VCaP (cell line): ENCODE results near the gene RBM12.
"Not testable (repeated sequence)": the region's sequence is repeated elsewhere in the genome, so short reads cannot be mapped to it uniquely, and the experiment has no call there.

Experiments
- H3K27ac ChIP-seq: fragments of 450-650 bp; 2 replicates; pipeline ENCODE4 v1.5.1; 2017
- CTCF ChIP-seq: fragments of 450-650 bp; conservative IDR thresholded peaks from 2 replicates; pipeline ENCODE4 v1.5.1; 2017; ENCODE audit warnings: mild to moderate bottlenecking, moderate library complexity

RBM12 gene

GRCh38 chr20:35690265-35690664, 25.6 kb upstream of the RBM12 start:
- no peak for TF ChIP-seq CTCF
- H3K27ac ChIP-seq: no peak overlapping the region

- not testable (repeated sequence) for H3K27ac ChIP-seq
- TF ChIP-seq CTCF: peak; percentile 33
Measured at GRCh38 chr20:35686872-35687271, 22.2 kb upstream of the RBM12 start.

- not testable (repeated sequence) for H3K27ac ChIP-seq
Measured at GRCh38 chr20:35685368-35685767, 20.7 kb upstream of the RBM12 start.

- no peak overlapping the region for H3K27ac ChIP-seq
- TF ChIP-seq CTCF: no peak
Measured at GRCh38 chr20:35681960-35682359, 17.3 kb upstream of the RBM12 start.

- H3K27ac ChIP-seq: no peak overlapping the region
- TF ChIP-seq CTCF: no peak
Measured at GRCh38 chr20:35680452-35681183, 15.9 kb upstream of the RBM12 start.

GRCh38 chr20:35674921-35675320, 10.2 kb upstream of the RBM12 start:
- no peak for TF ChIP-seq CTCF

GRCh38 chr20:35673884-35674283, 9.2 kb upstream of the RBM12 start:
- no peak overlapping the region for H3K27ac ChIP-seq
- TF ChIP-seq CTCF: no peak

More at GRCh38 chr20:35674921-35675320, 10.2 kb upstream of the RBM12 start:
- H3K27ac ChIP-seq: no peak overlapping the region

- H3K27ac ChIP-seq: no peak overlapping the region
- TF ChIP-seq CTCF: no peak
Measured at GRCh38 chr20:35669681-35670080, 5.0 kb upstream of the RBM12 start.
